Transverse colon (tissue), 1 donor: ENCODE measurements around the gene ATP9B.

Experiments used
- EP300 ChIP-seq: sonication (generic); formaldehyde crosslinking; IDR thresholded peaks from one replicate; pipeline ENCODE4 v1.6.1; 2017; ENCODE audit warnings: antibody characterized with exemption, low read depth
- POLR2A ChIP-seq: fragments of 450-650 bp; IDR thresholded peaks from one replicate; pipeline ENCODE4 v1.6.1; 2016; ENCODE audit warnings: antibody characterized with exemption, mild to moderate bottlenecking, moderate library complexity

GRCh38 chr18:79260023-79260422, 190.8 kb downstream of the ATP9B start:
- TF ChIP-seq EP300, result no peak
- TF ChIP-seq POLR2A, result no peak
